Ascending aorta (tissue), 2 donors: ENCODE data around the gene AFF2. TPM values are rescaled to one million over a fixed set of nuclear protein-coding genes. Genes with fewer than 3 reads are reported as not detected.

Source experiments
- DNase-seq, 2 donors: peaks; one replicate each; pipeline ENCODE4 v3.0.0-alpha.2; 2019; ENCODE audit warnings: low spot score in 2 of 2
- H3K27ac ChIP-seq, 2 donors: fragments of 200-600 bp; sonication (generic); one replicate each; pipeline ENCODE4 v1.5.1; 2016 to 2017; ENCODE audit warnings: mild to moderate bottlenecking in 1 of 2
- H3K27me3 ChIP-seq: fragments of 200-600 bp; sonication (generic); one replicate; pipeline ENCODE4 v1.5.1; 2017
- H3K36me3 ChIP-seq, 2 donors: fragments of 200-600 bp; sonication (generic); one replicate each; pipeline ENCODE4 v1.5.1; 2016
- H3K4me1 ChIP-seq, 2 donors: fragments of 200-600 bp; sonication (generic); one replicate each; pipeline ENCODE4 v1.5.1; 2016 to 2017; ENCODE audit warnings: mild to moderate bottlenecking in 1 of 2
- H3K4me3 ChIP-seq, 2 donors: fragments of 200-600 bp; sonication (generic); one replicate each; pipeline ENCODE4 v1.5.1; 2016 to 2017; ENCODE audit warnings: mild to moderate bottlenecking in 1 of 2
- H3K9me3 ChIP-seq, 2 donors: fragments of 200-600 bp; sonication (generic); one replicate each; pipeline ENCODE4 v1.5.1; 2016
- intact Hi-C: fragments of 100-400 bp; cut with DNase I; formaldehyde crosslinking; loops from one replicate; pipeline ENCODE4 v1.15.1; 2023
- total RNA-seq: library from RNA; depleted of rRNA; stranded (reverse); fragments of >200 nt; gene quantifications from one replicate; pipeline ENCODE4 v1.1.0, GENCODE V29; 2016
- TF ChIP-seq, protein P1 (sequence below), 3 experiments: fragments of 200-600 bp in 2 of 3; fragments of 450-650 bp in 1 of 3; sonication (generic) in 2 of 3; IDR thresholded peaks; one replicate each; pipeline ENCODE4 v1.5.1; 2016 to 2019; ENCODE audit warnings: antibody characterized with exemption in 3 of 3, mild to moderate bottlenecking in 1 of 3, moderate library complexity in 1 of 3

AFF2 gene
- total RNA-seq, 1 donor from 2014 or later, result 2.3 TPM

DNA sequence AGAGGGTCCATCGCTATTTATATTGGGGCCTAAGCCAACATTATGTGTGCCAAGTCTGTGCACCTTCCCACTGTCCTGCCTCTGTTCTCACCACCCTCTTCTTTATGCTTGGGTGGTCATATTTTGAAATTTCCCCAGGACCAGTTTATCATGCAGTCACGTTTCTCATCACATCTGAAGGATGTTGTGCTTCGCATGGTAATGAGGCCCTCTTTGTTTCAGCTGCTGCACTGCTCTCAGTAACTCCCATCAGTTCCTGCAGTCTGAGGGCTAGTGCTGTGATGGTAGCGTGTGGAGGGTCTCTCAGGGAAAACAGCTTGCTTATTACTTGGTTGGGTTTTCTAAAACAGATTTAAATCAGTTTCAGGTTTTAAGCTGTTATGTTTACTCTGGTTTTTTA, 288.0 kb downstream of the AFF2 start:
- H3K27ac ChIP-seq, result no peak overlapping the region
- TF ChIP-seq, protein P1, sequence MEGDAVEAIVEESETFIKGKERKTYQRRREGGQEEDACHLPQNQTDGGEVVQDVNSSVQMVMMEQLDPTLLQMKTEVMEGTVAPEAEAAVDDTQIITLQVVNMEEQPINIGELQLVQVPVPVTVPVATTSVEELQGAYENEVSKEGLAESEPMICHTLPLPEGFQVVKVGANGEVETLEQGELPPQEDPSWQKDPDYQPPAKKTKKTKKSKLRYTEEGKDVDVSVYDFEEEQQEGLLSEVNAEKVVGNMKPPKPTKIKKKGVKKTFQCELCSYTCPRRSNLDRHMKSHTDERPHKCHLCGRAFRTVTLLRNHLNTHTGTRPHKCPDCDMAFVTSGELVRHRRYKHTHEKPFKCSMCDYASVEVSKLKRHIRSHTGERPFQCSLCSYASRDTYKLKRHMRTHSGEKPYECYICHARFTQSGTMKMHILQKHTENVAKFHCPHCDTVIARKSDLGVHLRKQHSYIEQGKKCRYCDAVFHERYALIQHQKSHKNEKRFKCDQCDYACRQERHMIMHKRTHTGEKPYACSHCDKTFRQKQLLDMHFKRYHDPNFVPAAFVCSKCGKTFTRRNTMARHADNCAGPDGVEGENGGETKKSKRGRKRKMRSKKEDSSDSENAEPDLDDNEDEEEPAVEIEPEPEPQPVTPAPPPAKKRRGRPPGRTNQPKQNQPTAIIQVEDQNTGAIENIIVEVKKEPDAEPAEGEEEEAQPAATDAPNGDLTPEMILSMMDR (IDR thresholded peaks at IDR 0.05), result no peak
- no peaks in the 10 kb centered on the region for H3K36me3 ChIP-seq
- H3K4me1 ChIP-seq, result no peaks in the 10 kb centered on the region
- H3K27me3 ChIP-seq, result no peaks in the 10 kb centered on the region
- no peak overlapping the region for H3K4me3 ChIP-seq
- H3K9me3 ChIP-seq, result no peaks in the 10 kb centered on the region
- intact Hi-C loops, result no loop called here
- no peak for DNase-seq

DNA sequence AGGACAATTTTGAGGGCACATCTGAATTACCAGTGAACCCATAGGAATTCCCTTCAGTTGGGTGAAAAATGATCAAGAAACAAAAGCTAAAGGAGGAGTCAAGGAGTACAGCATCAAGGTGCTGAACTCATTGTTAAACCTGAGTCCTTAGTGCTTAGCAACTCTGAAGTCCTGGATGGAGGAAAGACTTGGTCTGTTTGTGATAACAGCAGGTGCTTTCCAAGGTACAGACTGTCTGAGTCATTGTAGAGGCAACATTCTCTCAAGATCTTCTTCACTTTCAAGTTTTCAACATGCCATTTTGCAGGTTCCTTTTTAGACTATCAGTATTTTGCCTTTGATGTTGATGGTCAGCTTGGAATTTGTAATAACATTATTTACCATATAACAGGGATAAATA, 293.9 kb downstream of the AFF2 start:
- Histone ChIP-seq H3K4me1 (no peaks in the 10 kb centered on the region), H3K27me3 (no peaks in the 10 kb centered on the region), H3K27ac (no peak overlapping the region), H3K4me3 (no peak overlapping the region), H3K9me3 (no peaks in the 10 kb centered on the region), H3K36me3 (no peaks in the 10 kb centered on the region)
- intact Hi-C loops, result no loop called here
- no peak for DNase-seq
- TF ChIP-seq, protein P1 (IDR thresholded peaks at IDR 0.05), result no peak

DNA sequence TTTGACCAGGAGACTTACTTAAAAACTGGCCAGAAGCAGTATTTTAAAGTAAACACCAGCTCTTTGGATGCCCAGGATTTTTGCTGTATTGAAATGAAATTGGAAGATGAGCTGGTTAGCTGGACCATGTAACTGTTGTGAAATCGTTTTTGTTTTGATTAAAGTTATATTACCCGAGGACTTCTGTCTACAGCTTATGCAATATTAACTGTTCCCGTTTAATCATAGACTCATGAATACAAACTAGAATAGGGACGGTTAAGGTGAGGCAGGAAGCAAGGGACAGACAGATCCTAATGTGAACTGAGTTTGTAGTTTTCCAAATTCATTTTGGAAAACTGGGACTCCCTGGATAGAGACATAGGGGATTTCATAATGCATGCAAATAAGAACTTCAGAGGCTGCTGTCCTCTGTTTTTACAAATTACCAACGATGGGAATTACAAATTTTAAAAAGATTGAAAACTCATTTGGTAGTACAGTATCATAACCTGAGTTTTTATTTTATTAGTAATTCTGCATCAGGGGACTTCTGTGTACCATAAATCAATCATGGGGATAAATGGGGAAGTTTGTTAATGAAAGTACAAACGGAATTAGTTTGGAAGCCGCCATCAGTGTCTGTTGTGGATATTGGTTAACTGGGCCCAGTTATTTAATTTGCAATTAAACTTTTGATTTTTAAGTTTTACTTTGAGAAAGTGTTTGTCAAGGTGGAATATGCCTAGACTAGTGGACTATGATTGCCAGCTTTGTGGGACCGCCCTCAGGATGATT, 304.4 kb downstream of the AFF2 start:
- intact Hi-C loops, result no loop called here
- TF ChIP-seq, protein P1 (IDR thresholded peaks at IDR 0.05), result no peak

DNA sequence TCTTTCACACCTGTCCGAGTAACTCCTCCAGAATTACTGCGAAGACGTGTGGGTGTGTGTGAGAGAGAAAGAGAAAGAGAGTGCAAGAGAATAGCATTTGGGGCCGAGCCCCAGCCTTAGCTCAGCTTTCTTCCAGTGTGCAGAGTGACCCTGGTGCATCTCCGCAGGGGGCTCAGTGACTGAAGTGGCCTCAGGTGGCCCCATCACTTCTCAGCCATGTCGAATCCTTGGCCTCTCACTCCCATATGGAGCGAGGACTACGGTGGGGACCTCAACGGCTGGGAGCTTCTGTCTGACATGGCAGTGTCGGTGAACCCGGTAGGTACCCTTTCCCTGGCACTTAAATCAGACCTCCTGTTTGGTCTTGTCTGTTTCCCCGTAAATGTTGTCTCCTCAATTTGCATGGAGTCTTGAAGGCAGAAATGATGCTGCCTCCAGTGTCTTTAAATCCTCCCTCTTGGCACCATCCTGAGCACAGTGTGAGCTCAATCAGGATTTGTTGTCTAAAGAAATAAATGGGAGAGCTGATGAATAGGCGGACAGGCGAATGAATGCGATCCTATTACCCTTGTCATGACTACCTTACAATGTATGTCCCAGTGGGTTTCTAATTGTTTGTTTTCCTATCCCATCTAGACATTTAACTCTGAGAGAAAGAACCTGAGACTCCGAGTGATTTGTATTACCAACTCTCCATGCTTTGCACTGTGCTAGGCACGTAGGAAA, 305.9 kb downstream of the AFF2 start:
- Histone ChIP-seq H3K27me3 (no peaks in the 10 kb centered on the region), H3K4me3 (no peak overlapping the region), H3K4me1 (no peaks in the 10 kb centered on the region), H3K36me3 (no peaks in the 10 kb centered on the region), H3K27ac (no peak overlapping the region), H3K9me3 (no peaks in the 10 kb centered on the region)
- intact Hi-C loops, result no loop called here
- TF ChIP-seq, protein P1 (IDR thresholded peaks at IDR 0.05), result no peak
- DNase-seq, result no peak

More for the DNA sequence above, 304.4 kb downstream of the AFF2 start:
- Histone ChIP-seq H3K36me3 (no peaks in the 10 kb centered on the region), H3K4me3 (no peak overlapping the region), H3K9me3 (no peaks in the 10 kb centered on the region), H3K27me3 (no peaks in the 10 kb centered on the region), H3K27ac (no peak overlapping the region), H3K4me1 (no peaks in the 10 kb centered on the region)
- no peak for DNase-seq

DNA sequence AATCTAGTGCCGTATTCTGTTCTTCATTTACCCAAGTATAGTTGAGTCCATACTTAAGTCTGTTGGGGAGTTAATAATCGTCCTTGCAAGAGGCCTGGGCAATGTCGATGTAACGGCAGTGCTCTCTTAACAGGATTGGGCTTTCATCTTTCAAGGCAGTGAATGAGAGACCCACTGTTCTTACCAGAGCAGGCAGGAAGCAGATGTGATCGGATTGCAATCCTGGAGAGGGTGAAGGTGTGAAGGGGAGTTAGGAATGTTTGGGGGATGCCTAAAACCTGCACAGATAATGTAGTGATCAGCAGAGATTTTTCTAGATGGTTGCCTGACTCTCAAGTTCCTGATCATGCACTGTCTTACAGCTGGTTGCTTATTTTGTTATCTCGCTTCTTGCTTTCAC, 308.4 kb downstream of the AFF2 start:
- no peaks in the 10 kb centered on the region for H3K27me3 ChIP-seq
- H3K9me3 ChIP-seq, result no peaks in the 10 kb centered on the region
- intact Hi-C loops, result no loop called here
- DNase-seq, result no peak
- no peak overlapping the region for H3K4me3 ChIP-seq
- no peaks in the 10 kb centered on the region for H3K36me3 ChIP-seq
- no peak overlapping the region for H3K27ac ChIP-seq
- no peaks in the 10 kb centered on the region for H3K4me1 ChIP-seq
- TF ChIP-seq, protein P1 (IDR thresholded peaks at IDR 0.05), result no peak
